GF-D8 (cell line): ENCODE data around the gene CRB2.

Source experiments
- DNase-seq: peaks from one replicate; lab custom pipeline; 2025; lab: John Stamatoyannopoulos, UW

The CRB2 gene

GRCh38 chr9:123347289-123348060 is 8.5 kb upstream of the CRB2 start:
- DNase-seq = no peak

DNA sequence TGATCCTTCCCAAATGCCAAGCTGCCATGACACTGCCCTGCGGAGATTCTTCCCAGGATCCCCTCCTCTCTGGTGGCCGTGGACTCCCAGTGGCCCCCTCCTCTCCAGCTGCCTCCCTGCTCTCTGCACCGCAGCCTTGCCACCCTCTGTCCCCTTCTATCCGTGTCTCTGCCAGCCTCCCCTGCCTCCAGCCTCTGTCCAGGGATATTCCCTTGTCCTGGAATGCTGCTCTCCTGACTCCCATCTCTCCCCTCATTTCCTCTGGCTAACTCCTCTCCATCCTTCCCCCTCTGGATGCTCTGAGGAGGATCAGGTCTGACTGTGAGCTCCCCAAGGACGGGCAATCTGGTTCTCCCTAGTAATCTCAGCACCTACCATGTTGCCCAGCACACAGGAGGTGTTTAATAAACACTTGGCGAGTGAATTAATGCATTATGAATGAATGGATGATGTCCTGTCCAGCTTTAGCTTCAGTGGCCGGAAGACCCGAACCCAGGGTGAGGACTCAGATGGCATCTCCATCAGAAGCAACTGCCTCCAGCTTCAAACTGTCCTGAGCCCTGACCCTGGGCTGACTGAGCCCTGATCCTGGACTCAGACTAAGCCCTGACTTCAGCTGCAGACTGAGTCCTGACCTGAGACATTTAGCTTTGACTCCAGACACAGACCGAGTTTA is 7.5 kb upstream of the CRB2 start:
- no peak for DNase-seq

DNA sequence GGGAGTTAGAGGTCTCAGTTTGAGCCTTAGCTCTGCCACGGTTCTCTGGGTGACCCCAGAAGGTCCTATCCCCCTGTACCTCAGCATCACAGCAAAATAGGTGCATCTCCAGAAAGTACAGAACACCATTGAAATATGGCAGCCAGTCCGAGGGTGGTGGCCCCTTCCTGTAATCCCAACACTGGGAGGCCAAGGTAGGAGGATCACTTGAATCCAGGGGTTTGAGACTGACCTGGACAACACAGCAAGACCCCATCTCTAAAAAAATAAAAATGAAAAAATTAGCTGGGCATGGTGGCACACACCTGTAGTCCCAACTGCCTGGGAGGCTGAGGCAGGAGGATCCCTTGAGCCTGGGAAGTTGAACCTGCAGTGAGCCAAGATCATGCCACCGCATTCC is 7.0 kb upstream of the CRB2 start:
- DNase-seq = no peak

- DNase-seq = no peak
These were observed 6.1 kb upstream of the CRB2 start for GRCh38 chr9:123349691-123350480.

GRCh38 chr9:123350590-123351310 is 5.2 kb upstream of the CRB2 start:
- no peak for DNase-seq

DNA sequence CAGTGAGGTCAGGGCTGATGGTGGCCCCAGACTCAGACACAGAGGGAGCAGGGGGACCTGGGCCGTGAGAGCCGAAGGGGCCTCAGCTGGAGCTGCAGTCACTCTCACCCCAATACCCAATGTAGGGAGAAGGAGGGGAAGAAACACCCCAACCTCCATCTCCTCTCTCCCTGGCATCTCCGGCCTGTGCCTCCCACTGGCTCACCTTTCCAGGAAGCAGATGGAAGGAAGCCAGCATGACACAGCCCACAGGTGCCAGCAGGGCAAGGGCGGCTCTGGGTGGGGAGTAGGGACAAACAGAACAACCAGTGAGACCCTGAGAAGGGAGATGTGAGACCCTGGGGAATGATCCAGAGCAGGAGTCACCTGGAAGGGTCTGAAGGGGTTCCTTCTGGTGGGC is 3.0 kb upstream of the CRB2 start:
- no peak for DNase-seq

DNA sequence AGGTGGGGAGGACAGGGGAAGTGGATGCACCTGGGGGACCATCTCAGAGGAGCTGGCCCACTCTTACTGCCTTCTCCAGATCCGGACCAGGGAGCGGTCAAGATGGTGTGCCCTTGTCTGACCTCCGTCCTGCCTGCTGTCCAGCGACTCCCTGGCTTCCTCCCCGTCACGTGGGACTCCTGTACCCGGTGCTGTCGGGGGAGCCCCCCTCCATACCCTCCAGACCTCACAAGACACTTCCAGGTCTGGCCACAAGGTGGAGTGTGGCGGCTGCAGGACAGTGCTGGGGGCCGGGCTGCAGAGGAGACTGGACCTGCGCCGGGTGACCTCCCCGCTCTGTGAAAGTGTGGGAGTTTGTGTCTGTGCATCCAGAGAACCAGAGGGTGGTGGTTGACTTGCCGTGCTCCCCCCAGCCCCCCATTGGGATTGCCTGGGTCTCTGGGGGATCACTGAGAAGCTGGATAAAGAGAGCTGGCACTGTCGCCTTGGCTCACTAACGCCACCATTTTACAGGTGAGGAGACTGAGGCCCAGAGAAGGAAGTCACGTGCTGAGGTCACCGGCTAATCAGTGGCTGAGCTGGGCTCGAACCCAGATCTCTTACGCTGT is 1.9 kb upstream of the CRB2 start:
- no peak for DNase-seq

DNA sequence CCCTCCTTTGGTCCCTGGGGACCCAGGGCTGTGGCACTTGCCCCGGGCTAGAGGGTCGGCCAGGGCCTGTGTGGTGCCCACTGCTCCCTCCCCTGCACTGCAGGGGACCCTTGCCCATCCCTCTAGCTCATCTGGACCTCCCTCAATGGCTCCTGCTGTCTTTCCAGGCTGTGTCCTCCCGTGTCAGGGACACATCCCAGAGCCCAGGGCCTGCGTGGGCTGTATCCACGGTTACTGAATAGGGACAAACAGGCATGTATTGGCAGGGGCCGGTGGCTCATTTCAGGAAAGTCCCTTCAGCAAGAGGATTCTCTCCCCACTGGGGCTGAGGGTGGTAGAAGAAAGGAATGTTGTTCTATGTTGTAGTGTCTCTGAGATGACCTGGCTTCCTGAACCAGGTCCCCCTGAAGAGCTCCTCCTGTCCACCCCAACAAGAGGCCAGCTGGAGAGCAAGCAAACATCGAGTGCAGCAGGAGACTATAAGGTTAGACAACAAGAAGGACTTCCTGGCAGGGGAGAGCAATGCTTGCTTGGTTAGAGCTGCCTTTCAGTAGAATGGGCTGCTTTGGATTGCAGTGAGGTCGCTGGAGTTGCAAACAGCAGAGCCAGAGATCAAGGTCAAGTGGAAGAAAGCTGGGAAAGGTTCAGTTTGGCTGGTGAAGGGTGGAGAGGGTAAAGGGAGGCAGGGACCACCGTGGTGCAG is 1.0 kb upstream of the CRB2 start:
- no peak for DNase-seq

DNA sequence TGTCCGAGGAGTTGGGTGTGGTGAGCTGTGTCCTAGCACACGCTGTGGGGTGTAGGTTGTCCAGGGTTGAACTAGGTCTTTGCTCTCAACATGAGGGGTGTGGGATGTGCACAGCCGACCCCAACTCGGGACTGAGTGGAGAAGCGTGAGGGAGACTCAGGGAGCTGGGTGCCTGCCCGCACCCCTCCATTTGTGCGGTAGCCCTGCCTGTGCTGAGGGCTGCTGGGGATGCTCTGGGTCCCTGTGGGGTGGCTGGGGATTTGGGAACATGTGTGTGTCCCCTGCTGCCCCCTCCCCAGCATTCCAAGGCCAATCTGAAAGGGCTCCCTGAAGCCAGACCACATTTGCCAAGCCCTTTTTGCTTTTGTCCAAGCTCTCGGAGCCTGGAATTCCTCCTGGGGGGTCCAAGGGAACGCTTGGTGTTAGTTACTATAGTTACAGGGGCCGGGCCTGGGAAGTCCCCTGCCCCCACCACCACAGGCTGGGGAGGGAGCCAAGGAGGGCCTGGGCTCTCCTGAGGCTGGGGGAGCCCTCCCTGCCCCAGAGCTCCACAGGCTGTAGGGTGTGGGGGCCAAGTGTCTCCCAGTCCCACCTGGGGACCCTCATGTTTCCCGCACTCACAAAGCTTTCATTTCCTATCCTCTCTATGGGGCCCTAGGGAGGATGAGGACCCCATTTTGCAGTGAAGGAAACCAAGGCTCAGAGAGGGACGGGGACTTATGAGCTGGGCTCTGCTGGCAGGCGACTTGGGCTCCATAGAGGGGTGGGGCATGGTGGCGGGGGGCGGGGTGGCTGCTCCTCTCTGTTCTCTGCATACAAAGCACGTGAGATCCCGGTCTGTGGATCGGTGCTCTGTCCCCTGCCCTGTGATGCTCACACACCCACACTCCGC is 1.1 kb downstream of the CRB2 start:
- no peak for DNase-seq

DNA sequence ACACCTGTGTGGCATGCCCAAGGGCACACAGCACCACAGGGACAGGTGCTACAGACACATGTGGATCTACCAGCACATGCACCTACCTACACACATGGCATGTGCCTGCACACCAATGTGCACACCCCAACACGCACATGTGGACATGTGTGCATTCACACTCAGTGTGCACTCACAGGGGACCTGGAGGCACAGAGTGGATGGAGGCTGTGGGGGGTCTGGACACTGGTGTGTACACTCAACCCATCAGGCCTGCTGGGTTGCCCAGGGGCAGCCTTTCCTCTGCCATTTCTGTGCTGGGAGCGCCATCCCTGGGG is 1.7 kb downstream of the CRB2 start:
- no peak for DNase-seq

DNA sequence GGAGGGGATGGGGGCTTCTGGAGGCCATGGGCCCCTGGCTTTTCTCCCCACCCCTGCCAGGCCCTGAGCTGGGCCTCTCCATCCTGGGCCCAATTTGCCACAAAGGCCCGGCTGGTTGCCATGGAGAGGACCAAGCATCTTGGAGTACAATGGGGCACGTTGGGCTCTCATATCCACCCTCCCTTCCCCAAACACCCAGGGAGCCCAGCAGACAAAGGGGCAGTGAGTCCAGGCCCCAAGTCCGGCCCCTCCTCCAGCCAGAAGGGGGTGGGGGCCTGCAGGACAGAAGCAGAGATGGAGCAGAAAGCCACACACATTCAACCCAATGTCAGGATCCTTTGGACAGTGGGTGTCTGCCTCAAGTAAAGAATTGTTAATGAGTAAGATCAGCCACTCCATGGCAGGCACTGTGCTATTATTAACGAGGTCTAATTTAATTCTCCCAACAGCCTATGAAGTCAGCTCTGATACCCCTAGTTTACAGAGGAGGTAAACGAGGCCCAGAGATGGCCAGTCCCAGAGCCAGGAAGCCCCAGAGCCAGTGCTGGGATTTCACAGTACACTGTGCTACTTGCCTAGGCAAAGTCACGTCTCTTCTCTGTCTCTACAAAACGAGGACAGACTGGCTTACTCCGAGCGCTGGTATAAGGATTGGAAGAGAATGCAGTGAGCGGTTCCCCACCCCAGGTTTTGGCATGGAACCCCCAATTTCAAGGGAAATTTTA is 2.3 kb downstream of the CRB2 start:
- no peak for DNase-seq

- DNase-seq = no peak
These were observed 3.1 kb downstream of the CRB2 start for GRCh38 chr9:123359106-123359505.

- no peak for DNase-seq
These were observed 3.5 kb downstream of the CRB2 start for GRCh38 chr9:123359546-123359945.

- DNase-seq = no peak
These were observed 4.4 kb downstream of the CRB2 start for GRCh38 chr9:123360161-123361085.

DNA sequence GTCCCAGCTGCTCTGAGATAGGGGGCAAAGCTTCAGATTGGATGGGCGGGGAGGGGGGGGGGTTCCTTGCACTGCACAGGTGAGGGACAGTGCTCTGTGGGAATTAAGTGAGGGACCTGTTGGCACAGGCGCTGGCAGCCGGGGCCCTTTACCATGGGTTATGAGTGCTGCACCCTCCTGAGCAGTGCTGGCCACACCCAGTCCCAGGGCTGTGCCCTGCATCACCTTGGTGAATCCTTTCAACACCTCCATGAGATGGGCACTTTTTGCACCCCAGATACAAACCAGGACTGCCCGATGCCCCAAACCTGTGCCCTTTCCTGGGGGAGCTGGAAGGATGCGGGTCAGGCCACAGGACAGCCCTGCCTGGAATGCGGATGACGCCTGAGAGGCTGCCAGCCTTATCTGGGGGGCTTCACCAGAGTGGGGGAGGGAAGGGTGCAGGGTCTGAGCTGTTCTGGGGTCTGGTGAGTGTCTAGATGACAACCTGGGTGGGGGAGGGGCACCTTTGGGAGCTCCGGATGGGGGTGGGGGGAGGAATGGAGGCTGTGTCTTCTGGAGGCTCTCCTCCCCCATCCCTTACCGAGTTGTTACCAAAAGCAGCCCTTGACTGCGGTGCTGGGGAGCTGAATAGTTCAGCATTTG is 5.2 kb downstream of the CRB2 start:
- DNase-seq = no peak

GRCh38 chr9:123361731-123362510 is 5.9 kb downstream of the CRB2 start:
- no peak for DNase-seq

GRCh38 chr9:123362856-123363255 is 6.9 kb downstream of the CRB2 start:
- DNase-seq = no peak
